Activated CD8-positive, alpha-beta memory T cell treated with anti-CD3 and anti-CD28 coated beads for 48 hours (primary cell): ENCODE measurements around the gene MTNR1B.

Experiments used
- DNase-seq, 3 experiments: peaks; one replicate each; pipeline ENCODE4 v3.0.0-alpha.2; 2020; ENCODE audit warnings: low read depth in 2 of 3, low spot score in 2 of 3

MTNR1B gene

DNA sequence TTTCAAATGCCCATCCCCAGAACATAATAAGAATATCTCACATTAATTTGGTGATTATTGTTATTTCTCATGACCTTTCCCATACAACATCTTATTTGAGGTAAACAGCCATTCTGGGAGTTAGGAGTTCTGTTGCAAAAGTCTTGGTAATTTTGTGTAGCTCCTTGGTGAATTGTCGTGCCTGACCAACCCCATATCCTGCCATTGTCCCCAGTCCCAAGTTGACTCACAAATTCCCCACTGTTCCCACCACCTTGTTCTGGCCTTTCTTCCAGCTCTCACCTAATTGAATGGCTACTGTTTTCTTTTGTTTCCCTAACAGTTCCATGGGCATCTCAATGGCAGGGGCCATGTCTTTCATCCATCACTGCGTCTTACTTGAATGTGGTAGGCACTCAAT, 8.0 kb downstream of the MTNR1B start:
- DNase-seq = no peak

DNA sequence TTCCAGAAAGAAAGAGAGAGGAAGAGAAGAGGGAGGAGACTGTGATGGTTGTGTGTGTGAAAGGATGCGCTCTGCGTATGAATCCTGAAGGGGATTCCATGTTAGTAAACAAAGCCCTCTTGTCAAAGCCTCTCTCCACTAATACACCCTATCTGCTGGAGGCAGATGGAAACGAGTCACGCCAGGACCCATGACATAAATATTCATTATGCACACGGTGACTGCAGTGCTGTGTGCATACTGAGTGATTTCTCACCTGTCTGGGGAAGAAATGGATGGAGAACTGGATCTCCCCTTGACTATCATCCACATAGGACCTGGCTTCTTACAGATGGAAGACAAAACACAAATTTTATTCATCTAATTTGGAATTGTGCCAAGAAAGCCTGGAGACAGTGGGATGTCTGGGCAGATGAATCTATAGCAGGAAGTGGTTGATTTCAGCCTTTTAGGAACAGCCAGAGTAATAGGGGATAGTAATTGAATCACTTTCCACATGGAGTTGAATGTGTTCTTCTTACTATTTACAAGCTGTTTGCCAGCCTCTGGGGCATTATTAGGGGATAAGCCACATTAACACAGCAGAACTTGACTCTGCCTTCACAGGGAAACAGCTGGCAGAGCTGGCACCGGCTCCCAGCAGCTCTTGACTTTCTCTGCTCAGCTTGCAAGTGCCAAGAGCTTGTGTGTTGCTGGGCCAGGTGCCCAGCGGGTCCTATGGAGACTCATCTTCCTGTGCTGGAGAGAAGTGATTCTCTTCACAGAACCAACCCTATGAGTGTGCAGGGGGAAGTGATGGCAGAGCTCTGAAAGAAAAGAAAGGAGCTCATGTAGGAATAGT, 9.0 kb downstream of the MTNR1B start:
- no peak for DNase-seq

DNA sequence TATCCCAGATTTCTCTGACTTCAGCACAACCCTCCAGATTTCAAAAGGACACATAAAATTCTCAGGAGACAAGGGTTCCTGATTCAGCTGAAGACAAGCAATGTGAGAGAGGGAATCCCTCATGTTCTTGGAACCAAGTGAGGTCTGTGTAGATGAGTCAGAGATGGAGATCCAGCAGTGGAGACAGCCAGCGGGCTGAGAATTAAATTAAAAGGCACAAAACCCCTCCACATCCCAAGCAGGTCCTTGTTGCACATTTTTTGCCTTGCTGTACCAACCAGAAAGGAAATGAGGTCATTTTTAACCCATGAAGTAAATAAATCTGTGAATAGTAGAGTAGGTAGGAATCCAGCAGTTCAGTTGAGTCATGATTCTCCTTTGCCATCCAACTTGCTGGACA, 9.7 kb downstream of the MTNR1B start:
- DNase-seq = no peak

DNA sequence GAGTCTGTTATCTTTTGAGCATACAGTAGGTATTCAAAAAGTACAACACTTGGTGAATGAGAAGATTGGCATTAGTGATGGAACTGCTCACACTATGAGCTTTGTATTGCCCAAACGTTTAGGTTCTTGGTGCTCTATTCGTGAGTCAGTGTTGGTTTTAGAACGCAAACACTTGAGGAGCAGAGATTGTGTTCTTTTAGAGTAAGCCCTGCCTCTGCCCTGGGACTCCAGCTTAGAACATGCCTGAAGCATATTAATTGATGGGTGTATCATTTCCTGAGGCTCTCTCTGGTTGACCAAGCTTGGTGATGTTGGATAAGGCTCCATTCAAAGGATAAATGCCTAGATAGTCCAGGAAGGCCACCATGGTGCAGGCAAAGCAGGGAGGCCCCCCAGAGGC, 10.9 kb downstream of the MTNR1B start:
- DNase-seq = no peak

DNA sequence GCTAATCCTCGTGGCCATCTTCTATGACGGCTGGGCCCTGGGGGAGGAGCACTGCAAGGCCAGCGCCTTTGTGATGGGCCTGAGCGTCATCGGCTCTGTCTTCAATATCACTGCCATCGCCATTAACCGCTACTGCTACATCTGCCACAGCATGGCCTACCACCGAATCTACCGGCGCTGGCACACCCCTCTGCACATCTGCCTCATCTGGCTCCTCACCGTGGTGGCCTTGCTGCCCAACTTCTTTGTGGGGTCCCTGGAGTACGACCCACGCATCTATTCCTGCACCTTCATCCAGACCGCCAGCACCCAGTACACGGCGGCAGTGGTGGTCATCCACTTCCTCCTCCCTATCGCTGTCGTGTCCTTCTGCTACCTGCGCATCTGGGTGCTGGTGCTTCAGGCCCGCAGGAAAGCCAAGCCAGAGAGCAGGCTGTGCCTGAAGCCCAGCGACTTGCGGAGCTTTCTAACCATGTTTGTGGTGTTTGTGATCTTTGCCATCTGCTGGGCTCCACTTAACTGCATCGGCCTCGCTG, 12.1 kb downstream of the MTNR1B start:
- DNase-seq = no peak

DNA sequence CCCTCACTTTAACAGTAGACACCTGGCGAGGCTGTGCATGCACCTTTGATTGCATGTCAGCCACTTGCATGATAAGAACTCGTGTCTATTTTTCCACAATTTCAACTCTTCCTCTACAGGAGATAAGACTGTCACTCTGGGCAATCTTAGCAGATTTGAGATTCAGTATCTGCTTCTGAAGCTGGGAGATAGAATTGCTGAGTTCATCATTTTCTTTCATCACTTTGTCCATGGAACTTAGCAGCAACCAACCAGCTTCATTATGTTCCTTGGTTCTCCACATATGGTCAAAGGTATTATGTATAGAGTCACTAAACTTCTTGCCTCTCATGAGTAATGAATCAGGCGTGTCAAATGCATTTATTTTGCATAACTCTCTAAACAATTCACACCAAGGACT, 17.1 kb downstream of the MTNR1B start:
- DNase-seq = no peak

DNA sequence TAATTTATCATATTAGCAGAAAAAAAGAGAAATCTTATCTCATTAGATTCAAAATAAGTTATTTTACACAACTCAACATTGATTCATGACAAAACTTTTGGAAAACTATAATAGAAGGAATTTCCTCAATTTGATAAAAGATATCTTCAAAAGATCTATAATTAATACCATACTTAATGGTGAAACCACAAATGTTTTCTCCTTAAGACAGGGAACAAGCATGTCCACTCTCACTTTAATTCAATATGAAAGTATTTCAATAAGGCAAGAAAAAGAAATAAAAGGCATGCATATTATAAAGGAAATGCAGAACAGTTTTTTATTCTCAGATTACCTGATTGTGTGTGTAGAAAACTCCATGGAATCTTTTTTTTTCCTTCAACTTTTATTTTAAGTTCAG, 23.6 kb downstream of the MTNR1B start:
- no peak for DNase-seq

DNA sequence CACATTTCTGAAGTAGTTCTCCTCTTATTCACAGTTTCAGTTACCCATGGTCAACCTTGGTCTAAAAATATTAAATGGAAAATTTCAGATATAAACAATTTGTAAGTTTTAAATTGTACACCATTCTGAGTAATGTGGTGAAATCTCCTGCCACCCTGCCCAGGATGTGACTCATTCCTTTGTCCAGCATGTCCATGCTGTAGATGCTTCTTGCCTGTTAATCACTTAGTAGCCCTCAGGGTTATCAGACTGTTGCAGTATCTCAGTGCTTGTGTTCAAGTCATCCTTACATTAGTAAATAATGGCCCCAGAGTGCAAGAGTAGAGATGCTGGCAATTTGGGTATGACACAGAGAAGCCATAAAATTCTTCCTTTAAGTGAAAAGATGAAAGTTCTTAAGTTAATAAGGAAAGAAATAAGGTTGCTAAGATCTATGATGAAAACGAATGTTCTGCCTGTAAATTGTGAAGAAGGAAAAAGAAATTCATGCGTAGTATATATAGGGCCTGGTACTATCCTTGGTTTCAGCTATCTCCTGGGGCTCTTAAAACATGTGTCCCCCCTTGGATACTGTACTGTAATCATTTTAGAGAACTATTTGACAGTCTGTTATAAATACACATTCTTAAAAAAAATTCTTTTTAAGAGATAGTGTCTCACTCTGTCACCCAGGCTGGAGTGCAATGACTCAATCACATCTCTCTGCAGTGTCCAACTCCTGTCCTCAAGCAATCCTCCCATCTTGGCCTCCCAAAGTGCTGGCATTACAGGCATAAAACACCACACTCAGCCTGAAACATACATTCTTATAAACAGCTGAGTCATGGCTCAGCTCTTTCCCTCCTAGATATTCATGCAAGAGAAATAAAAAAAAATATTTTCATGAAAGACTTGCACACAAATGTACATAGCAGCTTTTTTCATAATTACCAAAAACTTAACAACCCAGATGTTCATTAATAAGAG, 31.3 kb downstream of the MTNR1B start:
- DNase-seq = no peak

DNA sequence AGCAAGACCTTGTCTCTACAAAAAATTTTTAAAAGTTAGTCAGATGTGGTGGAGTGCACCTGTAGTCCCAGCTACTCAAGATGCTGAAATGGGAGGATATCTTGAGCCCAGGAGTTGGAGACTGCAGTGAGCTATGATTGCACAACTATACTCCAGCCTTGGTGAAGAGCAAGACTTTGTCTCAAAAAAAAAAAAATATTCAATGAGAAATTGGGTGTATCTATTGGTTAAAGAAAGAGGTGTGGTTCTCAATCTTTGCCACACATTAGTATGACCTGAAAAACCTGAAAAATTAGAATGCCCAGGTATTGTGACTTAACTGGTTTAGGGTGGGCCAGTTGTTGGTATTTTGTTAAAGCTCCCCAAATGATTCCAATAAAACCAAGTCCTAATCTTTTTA, 32.4 kb downstream of the MTNR1B start:
- no peak for DNase-seq

DNA sequence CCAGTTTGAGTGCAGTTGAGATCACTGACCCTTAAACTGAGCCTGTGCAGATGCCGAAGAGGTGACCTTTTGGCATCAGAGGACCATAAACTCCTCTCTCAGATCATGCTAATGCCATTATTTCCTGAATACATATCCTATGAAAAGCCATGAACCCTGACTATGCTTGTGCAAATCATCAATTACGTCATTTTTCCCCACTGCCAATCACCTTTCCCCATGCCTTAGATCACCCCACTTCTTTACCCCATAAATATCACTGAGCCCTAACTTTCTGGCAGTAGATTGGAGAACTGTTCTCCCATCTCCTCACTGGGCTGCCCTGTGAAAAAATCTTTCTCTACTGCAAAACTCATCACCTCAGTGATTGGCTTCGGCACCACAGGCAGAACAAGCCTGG, 32.9 kb downstream of the MTNR1B start:
- no peak for DNase-seq

DNA sequence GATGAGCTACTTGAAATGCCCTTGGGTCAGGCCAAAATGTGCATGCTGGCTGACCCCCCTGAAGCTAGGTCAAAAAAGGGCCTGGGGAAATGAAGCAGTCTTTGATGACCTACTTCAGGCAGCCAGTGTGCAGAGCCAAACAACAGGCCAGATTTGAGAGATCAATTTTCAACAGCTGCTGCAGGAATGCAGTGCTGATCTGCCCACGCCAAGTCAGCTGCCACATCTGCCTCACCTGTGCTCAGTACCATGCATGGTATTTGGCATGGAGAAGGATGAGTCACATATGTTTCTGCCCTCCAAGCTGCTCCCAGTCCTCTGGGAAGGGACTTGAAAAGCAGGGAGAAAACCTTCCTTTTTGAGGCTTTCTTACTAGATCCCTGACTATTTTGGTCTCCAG, 35.8 kb downstream of the MTNR1B start:
- DNase-seq = no peak

DNA sequence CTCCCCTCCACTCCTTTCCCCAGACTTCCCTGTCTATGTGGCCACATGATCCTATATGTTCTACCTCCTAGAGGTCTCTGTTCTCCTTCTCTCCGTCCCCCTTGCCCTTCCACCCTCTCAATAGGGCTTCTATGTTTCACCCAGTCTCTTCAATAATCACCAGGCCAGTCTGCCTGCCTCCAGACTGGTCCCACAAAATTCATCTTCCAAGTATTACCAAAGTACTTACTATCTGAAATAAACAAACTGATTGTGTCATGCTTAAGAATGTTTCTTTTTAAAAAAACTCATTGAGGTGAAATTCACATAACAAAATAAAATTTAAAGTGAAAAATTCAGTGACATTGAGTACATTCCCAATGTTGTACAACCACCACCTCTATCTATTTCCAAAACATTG, 44.2 kb downstream of the MTNR1B start:
- DNase-seq = no peak

DNA sequence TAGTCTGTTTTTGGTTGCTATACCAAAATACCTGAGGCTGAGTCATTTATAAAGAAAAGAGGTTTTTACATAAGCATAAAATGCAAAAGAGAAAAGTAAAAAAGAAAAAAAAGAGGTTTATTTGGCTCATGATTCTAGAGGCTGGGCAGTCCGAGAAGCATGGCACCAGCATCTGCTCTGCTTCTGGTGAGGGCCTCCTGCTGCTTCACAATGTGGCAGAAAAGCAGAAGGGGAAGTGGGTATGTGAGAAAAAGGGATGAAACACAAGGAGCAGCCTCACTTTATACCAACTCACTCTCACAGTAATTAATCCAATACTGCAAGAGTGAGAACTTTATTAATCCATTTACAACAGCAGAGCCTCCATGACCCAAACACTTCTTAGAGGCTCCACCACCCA, 47.1 kb downstream of the MTNR1B start:
- DNase-seq = no peak

DNA sequence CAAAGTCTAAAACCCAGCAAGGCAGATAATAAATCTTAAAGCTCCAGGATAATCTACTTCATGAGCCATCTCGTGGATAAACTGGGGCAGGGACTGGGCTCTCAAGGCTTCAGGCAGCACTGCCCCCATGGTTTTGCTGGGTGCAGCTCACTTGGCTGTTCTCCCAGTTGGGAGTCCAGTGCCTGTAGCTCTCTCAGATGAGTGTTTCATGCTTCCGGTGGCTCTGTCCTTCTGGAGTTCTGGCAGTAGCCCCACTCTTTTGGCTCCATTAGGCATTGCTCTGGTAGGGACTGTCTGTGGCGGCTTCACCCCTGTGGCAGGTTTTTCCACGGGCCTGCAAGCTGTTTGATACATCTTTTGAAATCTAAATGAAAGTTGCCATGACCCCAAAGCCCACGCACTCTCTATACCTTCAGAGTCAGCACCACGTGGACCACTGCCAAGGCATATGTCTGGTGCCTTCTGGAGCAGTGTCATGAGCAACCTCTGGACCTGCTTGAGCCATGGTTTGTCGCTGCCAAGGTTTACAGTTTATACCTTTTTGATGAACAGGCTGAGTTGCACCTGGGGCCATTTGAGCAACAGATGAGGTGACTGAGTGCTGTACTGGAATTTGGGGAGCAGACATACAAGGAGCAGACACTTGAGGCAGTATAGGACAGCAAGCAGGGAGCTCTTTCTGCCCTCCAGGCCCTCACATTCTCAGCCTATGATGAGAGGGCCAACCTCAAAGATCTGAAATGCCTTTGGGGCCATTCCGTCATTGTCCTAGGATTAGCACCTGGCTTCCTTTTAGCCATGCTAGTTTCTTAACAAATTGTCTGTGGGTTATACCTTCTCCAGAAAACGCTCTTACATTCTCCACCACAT, 48.6 kb downstream of the MTNR1B start:
- DNase-seq = no peak

DNA sequence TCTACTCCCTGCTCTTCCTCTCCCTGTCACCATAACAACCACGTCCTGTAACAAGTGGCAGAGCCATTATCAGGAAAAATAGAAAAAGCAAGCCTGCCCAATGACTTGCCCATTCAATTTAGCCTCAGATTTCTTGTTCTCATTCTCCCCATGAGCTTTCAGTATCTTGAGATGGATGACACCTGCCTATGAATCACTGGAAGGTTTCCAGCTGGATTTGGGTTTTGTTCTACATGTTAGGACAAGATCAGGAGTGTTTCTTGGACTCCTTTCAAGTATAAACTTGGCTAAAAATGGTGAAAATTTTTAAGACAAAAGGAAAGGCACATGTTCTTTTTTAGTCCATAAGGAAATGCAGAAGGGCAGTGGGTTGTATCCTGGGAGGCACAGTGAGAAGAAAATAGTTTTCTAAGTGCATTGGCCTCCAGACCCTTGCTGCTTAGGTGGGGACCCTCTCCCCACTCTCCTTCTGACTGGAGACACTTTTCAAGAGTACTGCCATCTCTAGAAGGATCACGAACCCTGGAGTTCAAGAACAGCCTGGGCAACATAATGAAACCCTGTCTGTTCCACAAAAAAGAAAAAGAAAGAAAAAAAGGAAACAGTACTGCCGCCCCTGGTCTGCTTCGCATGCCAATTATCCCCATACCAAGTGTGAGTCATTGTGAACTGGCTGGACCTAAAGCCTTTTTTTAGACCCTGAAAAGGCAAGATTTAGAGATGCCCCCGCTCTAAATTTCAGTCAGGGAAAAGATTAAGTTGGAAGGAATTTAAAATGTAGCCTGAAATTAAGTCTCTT, 51.0 kb downstream of the MTNR1B start:
- no peak for DNase-seq

DNA sequence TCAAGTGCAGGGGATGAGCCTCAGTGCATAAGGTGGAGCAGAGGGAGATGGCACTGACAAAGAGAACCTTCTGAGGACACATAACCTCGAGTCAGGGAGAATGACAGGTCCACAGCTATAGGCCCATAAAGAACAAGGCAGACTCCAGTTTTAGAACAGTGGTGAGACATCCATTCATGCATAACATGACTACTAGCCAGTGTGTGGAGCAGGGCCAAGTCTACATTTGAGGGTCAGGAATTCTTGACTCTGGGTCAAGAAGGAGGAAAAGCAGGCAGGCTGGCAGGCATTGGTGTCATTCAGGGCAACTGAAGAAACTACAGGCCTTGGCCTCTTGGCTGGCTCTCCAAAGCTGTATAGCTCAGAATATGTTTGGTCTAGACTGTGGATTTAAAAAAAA, 54.9 kb downstream of the MTNR1B start:
- no peak for DNase-seq

DNA sequence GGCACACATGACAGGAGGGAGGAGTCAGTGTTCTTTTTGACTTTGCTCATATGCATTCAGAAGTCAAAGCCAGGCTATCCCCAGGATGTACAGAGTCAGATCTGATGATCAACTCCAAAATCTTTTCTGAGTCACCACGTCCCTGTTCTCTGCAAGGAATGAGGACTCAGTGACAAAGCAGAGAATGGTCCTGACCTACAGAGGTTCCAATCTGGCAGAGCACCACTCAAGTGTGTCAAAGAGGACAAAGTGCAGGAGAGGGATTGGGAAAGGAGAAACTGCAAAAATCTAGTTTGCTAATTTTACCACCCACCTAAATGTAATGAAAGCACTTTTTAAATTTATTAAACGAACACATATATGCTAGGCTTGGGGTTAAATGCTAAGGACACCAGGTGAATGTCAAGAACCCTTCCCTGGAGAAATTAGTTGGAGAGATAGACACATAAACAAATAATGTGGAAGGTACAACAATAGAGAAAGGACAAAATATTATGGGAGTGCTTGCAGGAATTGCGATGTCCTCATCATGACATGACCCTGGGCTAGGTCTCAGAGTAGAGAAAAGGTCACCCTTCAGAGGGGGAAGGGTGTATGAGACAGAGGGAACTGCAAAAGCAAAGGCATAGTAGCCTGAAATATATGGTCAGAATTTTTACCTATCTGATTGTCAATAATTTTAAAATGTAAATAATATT, 56.3 kb downstream of the MTNR1B start:
- DNase-seq = no peak

DNA sequence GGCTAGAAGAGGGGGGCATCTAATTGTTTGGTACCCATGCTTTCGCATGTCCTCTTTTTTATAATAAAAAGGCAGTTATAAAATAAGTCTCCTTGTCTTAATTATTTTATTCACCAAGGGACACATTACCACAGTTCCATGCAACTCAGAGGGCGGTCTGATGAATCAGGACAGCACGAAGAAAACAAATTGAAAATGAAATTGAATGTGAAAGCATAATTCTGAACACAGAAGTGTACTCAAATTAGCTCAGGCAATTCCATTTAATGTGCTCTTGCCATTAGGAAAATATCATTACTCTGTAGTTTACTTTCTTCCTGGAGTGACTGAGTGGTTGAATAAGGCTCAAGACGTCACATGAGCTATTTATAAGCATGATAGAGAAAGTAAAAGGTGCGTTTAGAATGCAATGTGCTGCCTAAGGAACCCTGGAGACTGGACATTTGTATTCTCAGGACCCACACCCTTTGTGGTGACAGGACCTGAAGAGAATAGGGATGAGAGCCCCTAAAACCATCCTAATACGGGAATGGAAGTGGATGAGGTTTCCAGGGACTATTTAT, 59.6 kb downstream of the MTNR1B start:
- DNase-seq = no peak

DNA sequence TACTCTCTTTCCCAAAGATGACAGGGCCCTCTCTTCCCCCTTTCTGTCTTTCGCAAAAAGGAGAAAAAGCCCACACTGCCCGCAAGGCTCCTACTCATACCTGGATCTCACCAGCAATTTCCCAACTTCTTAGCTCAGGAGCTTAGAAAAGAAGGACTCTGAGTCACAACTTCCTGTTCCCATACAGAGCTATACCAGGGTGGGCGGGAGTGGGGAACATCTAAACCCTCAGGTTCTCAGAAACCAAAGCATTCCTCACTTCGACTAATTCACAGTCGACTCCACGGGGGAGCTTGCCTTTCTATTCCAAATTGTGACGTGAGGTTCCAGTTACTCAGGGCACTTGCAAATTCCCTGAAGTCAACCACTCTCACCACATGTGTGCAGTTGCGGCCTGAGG, 61.9 kb downstream of the MTNR1B start:
- DNase-seq = no peak
